GM21390 (cell line): ENCODE results near the gene CDS2.
A peak's percentile ranks its signal among the peaks of the same experiment; 100 is the strongest.

Experiments
- ATAC-seq: cut with Tn5 transposase; IDR thresholded peaks from one replicate; pipeline ENCODE4 v1.9.1; 2021; ENCODE audit not compliant: unreplicated experiment

CDS2 gene

DNA sequence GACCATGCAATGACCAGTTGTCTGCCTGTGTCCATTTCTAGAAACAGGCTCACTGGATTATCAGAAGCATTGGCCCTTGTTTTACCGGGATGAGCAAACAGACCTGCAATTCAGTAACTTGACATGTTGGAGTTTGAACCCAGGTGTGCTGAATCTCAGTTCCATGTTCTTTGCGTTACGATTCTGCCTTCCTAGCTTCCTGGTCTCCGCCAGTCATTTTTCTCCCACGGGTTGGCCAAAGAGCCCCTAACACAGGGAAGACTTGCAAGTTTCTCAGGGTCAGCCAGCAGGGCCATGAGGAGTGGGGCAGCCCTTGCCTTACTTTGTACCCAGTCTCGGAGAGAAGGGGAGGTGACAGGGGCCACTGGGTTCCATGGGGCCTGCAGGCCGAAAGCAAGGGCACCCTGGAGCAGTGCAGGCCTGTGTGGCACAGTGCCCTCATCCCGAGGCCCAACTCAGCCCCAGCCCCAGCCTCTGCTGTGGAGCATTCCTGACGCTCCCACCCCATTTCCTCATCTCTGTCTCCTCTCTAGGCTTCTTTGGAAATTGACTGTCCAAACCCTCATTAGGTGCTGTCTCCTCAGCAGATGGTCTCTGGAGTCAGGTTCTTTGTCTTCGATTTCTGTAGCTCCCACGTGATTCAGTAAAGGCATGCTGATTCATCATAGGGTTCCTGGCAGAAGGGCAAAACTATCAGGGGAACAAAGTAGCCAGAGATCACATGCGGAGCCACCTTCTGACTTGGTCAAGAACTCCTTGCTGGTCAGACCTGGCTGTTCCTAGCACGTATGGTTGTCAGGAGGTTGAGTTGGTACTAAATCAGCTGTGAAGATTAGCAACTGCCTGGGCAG, 23.6 kb downstream of the CDS2 start:
- ATAC-seq, result no peak

GRCh38 chr20:5153152-5153467, 26.3 kb downstream of the CDS2 start:
- ATAC-seq, result no peak

- no peak for ATAC-seq
These were observed 27.1 kb downstream of the CDS2 start for GRCh38 chr20:5153612-5154542.

DNA sequence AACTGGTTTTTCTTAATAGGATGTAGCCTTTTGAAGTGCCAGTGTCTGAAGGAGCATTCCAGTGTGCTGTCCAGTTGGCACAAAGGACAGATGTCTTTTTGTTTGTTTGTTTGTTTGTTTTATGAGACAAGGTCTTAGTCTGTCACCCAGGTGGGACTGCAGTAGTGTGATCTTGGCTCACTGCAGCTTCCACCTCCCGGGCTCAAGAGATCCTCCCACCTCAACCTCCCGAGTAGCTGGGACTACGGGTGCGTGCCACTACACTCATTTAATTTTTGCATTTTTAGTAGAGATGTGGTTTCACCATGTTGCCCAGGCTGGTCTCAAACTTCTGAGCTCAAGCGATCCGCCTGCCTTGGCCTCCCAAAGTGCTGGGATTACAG, 27.7 kb downstream of the CDS2 start:
- no peak for ATAC-seq

GRCh38 chr20:5155404-5155803, 28.6 kb downstream of the CDS2 start:
- ATAC-seq, result no peak

DNA sequence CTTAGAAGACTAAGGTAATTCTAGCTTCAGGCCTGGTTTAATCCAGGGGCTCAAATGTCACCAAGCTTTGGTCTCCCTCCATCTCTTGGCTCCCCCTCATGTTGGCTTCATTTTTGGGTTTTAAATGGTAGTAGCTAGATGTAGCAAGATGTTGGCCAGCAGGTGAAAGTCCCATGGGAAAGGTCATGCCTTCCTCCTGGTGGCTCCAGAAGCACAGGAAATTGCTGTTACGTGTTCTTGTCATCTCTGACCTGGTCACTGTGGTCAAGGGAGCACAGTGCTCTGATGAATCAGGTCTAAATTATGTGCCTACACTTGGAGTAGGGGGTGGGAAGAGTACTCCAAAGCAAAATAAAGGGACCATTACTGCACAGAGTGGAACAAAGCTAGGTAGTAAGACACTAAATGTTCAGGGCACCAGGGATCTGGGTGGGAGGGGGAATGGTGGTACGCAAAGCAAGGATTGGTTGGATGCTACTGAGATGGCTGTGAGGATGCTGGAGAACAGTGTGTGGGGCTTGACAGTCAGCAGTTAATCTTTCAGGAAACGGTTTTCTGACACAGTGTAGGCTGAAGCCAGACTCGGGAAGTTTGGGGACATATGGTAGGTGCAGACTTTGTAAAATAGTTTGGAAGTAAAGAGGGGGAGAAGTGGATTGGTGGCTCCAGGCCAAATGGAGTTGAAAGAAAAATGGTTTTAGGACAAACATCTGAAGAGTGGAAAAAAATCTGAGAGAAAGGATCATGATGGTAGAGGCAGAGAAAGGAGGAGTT, 30.1 kb downstream of the CDS2 start:
- no peak for ATAC-seq

- no peak for ATAC-seq
These were observed 33.1 kb downstream of the CDS2 start for GRCh38 chr20:5159928-5160327.

GRCh38 chr20:5160882-5161281, 34.1 kb downstream of the CDS2 start:
- ATAC-seq, result no peak

DNA sequence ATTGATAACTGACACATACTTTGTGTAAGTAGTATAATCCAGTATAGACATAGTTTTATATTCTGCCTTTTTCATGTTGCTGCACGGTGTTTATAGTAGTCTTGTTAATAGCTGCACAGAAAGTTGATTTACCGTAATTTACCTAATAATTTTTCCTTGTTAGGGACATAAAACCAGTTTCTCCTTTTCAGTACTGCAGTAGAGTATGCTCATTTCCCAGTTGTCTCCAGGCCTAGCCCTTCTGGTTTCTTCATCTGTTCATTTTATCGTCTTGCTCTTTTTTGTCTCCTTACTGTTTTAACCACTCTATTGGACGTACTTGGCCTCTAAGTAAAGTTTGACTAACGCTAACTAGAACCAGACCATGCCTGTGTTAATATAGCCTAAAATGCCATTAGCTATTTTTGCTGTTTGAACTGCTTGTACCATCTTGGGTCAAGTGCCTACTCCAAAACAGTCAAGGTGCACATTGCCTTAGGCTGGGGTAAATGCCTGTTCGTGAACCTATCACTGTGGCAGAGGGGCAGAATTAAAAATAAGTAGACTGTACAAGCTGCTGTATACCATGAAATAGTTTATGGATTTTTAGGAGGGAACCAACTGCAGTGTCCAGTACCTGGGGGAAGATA, 34.8 kb downstream of the CDS2 start:
- ATAC-seq, result no peak

- ATAC-seq, result no peak
These were observed 38.1 kb downstream of the CDS2 start for GRCh38 chr20:5164645-5165625.

GRCh38 chr20:5168651-5169396, 42.0 kb downstream of the CDS2 start:
- ATAC-seq, result peak; percentile 36

- no peak for ATAC-seq
These were observed 43.5 kb downstream of the CDS2 start for GRCh38 chr20:5170341-5170740.

DNA sequence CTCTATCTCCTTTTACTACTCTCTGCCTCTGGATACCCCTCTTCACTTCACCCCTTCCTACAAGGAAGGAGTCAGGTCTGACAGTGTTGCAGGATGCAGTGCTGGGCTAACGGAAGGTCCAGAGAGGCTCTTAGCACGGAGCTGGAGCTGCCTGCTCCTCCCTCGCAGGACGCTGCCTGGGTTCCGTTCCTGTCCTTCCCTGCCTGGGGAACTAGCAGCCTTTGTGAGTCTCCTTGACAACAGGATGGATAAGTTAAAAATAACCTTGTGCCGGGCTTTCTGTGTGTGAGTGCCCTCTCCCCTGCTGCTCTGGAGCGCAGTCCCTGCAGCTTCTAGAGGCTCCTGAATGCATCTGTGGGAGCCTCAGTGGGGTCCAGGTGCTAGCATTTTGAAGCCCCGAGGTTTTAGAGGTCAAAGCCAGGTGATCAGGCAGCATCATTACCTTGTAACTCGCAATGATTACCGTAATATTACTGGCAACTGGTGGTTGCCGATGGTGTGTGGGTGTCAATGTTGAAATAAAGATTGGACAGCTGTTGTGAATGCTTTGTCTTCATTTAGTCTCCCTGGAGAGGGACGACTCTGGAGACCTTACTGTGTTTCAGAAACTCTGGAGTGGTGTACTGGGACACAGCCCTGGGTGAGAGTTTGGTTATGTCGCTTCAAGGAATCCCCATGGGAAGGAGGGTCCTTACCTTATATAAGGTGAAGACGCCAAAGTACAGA, 44.4 kb downstream of the CDS2 start:
- ATAC-seq, result no peak

DNA sequence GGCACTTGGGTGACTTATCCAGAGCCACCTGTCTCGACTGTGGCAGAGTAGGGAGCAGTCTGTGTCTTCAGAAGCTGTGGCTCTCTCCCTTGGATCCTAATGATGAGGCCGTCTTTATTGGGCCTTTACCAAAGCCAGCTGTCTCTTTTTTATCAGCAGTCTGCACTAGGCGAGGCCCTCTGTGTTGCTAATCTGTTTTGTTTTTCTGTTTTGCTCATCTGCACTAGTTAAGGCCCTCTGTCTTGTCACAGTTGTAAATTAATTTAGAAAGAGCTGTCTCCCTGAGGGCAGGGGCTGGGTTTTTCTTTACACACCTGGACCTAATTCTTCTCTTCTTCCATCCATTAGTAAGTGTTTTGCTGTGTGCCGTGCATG, 45.0 kb downstream of the CDS2 start:
- ATAC-seq, result no peak

DNA sequence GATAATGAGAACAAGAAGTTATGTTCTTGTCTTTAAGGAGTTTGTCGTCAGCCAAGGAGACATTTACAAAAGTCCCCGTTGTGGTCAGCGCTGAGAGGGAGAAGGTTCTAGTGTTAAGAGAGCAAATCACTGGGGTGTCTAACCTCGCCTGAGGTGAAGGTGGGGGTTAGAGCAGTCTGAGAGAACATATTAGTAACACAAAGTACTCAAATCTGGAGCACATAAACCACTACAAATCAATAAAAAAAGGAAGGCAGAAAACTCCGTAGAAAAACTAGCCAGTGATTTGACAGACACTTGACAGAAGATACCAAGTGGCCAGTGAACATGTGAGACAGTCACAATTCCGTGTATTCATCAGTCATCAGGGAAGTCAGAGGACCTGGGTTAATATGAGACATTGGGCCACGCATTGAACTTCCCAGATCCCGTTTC, 45.4 kb downstream of the CDS2 start:
- ATAC-seq, result no peak

DNA sequence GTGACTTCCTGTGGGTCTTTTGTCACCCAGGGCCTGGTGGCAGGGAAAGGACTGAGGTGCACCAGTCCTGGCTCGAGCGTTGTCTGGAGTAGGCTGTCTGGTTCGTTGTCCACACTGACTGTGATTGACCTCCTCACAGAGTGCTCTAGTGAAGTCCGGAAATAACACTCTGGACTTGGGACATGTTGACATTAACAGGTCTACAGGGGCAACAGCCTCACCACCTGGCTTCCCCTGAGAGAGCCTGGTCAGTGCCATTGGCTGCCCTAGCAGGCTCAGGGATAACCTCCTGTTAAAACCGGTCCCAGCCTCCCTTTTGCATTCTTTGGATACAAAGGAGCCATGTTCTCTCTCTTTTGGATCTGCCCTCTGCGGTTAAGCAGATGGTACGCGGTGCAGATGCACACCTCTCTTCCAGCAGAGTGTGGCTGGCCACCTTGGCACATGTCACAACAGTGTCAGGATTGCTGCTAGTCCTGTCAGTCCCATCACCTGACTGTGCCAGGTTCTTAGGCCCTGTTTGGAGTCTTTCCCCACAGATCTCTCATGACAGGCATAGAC, 46.2 kb downstream of the CDS2 start:
- ATAC-seq, result no peak

GRCh38 chr20:5173751-5174150, 46.9 kb downstream of the CDS2 start:
- no peak for ATAC-seq

DNA sequence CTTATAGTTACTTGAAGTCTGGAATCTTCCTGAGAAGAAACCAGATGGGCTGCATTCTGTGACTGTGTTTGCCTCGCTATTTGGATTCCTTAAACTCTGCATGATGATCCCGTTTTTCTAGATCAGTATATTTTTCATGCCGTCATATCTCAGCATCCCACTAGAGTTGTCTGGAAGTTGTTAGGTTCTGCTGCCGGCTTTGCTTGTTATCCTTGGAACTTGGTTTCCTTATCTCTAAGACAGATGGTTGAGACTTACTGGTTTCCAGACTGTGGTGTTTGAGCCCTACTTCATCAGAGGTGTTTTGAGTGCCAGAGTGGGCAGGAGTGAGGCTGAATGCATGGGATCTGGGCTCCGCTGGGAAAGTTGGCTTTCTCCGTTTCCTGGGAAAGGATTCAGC, 50.3 kb downstream of the CDS2 start:
- ATAC-seq, result no peak
